HG02623 (cell line): ENCODE measurements around the gene RBM17.
A peak's percentile ranks its signal among the peaks of the same experiment; 100 is the strongest.
"Not testable (repeated sequence)": the region's sequence is repeated elsewhere in the genome, so short reads cannot be mapped to it uniquely, and the experiment has no call there.

Source experiments
- ATAC-seq: cut with Tn5 transposase; IDR thresholded peaks from one replicate; pipeline ENCODE4 v1.9.1; 2021; ENCODE audit warnings: moderate library complexity; ENCODE audit not compliant: unreplicated experiment

RBM17 gene

DNA sequence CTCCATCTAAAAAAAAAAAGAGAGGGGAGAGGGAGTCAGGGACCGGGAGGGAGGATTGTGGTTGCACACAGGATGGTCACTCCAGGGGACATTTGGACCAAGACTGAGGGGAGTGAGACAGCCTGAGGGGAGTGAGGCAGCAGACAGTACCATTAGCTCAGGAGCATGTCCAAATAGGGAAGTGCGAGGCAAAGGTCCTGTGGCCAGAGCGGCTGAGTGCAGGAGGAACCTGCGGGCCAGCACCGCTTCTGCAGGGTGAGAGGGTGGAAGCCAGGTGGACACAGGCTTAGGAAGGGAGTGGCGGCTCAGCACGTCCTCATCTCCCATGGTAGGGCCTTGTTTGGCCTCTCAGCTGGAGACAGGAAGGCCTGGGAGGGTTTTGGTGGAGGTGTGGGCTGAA lies 65.0 kb downstream of the RBM17 start:
- no peak for ATAC-seq

DNA sequence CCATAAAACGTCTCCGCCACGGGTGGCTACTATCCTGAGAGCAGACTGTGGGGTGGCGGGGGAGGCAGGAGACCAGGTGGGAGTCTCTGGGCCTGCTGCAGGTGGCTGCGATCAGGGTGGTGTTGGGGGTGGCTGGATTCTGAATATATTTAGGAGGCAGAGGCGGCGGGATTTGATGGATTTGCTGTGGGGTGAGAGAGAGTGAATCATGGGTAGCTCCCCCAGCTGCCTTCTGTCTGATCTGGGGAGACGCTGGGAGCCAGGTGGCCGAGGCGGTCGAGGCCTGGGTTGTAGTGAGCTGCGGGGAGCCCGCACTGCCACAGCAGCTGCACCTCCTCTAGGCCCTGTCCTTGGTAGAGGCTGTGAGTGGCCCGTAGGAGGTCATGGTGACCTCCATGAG lies 65.7 kb downstream of the RBM17 start:
- ATAC-seq = no peak

DNA sequence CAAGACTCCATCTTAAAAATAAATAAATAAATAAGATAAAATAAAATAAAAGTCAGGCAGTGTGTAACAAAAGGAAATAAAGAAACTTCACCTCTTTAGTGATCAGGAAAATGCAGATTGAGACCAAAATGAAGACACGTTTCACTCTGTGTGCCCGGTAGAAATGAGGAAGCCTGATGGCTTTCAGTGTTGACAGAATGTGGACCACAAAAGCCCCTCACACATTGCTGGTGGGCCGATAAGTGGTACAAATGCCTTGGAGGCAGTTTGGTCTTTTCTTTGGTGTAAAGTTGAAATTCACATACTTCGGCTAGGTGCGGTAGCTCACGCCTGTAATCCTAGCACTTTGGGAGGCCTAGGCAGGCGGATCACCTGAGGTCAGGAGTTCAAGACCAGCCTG lies 69.4 kb downstream of the RBM17 start:
- ATAC-seq = no peak

DNA sequence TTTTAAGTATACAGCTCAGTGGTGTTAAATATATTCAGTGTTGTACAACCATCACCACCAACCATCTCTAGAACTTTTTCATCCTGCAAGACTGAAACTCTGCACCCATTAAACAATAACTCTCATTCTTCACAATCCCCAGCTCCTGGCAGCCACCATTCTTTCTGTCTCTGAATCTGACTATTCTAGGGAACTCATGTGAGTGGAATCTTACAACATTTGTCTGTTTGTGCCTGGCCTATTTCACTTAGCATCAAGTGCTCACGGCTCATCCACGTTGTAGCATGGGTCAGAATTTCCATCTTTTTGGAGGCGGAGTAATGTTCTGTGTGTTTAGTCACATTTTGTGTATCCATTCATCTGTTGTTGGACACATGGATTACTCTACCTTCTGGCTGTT lies 73.1 kb downstream of the RBM17 start:
- no peak for ATAC-seq

DNA sequence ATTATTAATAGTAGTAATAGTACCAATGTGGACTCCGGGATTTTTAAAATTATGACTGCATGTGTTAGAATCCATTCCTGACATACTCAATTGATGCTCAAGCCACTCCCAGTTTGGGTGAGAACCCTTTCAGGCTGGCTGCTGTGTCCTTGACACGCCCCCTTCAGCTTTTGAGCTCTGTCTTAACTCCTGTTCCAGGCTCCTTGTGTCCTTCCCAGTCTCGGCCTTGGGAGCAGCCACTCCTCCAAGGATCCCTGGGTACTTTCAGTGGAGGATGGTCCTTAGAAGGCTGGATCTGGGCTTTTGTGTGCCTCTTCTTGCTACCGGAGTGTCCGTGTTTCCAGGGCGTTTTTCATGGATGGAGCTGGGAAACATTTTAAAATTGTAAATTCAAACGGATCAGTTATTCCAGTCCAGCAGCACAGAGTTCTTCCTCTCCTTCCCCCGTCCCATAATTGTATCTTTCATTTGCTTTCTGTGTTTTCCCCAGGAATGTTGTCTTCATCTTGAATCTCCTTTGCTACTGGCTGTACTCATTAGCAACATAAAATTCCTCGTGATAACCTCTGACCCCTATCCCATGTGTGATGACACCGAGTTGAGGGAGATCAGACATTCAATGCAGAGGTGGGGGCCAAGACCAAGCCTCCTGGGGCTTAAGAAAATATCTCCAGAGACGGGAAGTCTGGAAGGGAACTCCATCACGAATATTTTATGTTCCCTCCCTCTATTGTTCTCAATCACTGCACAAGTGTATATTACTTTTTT lies 73.9 kb downstream of the RBM17 start:
- no peak for ATAC-seq

DNA sequence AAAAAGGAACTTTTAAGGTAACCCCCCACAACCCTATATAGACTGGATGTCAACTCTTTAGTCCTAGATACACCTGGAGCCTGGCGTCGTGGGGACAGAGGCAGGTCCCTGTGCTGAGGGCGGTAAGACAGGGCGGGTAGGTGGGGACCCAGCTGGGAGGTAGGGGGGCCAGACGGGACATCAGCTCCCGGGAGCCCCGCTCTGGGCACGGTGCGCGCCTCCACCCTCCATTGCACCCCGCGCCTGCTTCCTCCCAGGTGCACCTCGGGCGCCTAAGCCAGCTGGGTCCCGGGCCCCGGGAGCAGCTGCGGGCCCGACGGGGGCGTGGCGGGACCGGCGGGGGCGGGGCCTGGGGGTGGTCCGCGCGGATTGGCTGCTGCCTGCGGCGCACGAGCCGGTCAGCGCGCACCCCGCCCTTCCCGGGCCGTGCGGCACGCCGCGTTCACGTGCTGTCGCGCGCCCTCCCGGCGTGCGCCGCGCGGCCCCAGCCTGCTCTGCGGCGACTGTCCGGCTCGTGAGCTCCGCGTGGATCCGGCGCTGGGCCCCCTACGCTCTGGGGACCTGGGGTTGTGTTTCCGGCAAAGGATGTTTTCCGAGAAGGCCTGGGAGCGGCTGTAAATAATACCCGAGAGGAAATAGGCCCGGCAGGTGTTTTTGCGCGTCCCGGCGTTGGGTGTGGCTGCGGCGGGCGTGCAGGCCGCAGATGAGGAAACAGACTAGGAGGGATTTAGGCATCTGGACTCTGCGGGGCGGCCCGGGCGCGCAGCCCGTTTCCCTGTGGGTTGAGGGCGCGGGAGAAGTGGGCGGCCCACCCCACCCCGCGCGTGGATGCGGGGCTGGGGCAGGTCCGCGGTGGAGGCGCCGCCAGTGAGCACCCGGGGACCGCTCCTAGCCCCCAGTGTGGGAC lies 74.8 kb downstream of the RBM17 start:
- peak; percentile 93 for ATAC-seq

DNA sequence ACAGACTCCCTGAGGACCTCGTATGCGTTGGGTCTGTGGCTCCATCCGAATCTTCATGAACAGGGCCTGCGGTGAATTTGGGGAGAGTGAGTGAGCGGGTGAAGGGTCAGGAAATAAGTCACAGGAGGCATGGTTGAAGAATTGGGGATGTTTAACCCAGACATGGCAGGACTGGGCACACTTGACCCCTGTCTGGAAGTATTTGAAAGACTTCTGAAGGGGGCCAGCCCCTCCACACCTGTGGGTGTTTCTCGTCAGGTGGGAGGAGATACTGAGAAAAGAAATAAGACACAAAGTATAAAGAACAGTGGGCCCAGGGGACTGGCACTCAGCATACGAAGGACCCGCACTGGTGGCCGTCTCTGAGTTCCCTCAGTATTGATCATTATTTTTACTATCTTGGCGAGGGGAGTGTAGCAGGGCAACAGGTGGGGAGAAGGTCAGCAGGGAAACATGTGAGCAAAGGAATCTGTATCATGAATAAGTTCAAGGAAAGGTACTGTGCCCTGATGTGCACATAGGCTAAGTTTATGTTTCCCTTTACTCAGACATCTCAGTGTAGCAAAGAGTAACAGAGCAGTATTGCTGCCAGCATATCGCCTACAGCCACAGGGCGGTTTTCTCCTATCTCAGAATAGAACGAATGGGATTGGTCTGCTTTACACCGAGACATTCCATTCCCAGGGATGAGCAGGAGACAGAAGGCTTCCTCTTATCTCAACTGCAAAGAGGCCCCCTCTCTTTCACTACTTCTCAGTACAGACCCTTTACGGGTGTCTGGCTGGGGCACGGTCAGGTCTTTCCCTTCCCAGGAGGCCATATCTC lies 75.6 kb downstream of the RBM17 start:
- ATAC-seq = no peak

DNA sequence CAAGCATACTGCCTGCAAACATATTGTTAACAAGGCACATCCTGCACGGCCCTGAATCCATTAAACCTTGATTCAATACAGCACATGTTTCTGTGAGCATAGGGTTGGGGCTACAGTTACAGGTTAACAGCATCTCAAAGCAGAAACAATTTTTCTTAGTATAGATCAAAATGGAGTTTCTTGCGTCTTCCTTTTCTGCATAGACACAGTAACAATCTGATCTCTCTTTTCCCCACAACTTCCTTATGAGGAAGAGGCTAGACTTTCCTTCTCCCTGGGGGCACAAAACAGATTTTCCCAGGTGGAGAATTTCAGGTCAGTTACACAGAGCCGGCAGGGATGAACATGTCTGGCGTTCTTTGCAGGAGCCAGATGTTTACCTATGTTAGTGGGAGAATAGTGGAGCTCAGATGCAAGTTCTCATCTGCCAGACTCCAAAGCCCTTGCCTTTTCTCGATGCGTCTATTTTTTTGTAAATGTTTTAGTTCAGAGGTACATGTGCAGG lies 76.4 kb downstream of the RBM17 start:
- no peak for ATAC-seq

DNA sequence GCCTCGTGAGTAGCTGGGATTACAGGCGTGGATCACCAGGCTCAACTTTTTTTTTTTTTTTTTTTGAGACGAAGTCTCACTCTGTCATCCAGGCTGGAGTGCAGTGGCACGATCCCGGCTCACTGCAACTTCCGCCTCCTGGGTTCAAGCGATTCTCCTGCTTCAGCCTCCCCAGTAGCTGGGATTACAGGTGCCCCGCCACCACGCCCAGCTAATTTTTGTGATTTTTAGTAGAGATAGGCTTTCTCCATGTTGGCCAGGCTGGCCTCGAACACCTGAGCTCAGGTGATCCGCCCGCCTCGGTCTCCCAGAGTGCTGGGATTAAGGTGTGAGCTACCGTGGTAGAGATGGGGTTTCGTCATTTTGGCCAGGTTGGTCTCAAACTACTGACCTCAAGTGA lies 77.1 kb downstream of the RBM17 start:
- not testable (repeated sequence) for ATAC-seq
